22Rv1 (cell line): Measurements from ENCODE around the gene SPATA18.

Experiments
- CTCF ChIP-seq: fragments of 450-650 bp; IDR thresholded peaks from 2 replicates; pipeline ENCODE4 v1.5.1; 2017; ENCODE audit warnings: mild to moderate bottlenecking
- ZFX ChIP-seq: fragments of 450-650 bp; IDR thresholded peaks from 2 replicates; pipeline ENCODE4 v1.6.1; 2017; ENCODE audit warnings: antibody characterized with exemption, borderline replicate concordance

- TF ChIP-seq CTCF, result no peak
- no peak for TF ChIP-seq ZFX
These were observed 84.1 kb downstream of the SPATA18 start for GRCh38 chr4:52135171-52135570.
